ENCODE data around the gene STK17A. TPM values are rescaled to one million over a fixed set of nuclear protein-coding genes. Genes with fewer than 3 reads are reported as not detected.

Gene STK17A
- polyA plus RNA-seq, 10 donors, result 14.0 to 35.4 (median 22.9) TPM

DNA sequence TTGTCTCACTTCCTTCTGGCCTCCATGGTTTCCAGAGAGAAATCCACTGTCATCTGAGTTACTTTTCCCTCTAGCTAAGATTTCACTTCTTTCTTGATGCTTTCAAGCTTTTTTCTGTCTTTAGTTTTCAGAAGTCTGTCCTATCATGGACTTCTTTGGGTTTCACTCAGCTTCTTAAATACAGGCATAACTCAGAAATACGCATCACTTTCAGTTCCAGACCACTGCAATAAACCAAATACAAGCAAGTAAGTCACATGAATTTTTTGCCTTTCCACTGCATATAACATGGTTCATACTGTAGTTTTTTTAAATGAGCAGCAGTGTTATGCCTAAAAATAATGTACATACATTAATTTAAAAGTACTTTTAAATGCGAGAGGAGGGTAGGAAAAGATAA, 48.7 kb downstream of the STK17A start:
- DNase-seq, result no peak

DNA sequence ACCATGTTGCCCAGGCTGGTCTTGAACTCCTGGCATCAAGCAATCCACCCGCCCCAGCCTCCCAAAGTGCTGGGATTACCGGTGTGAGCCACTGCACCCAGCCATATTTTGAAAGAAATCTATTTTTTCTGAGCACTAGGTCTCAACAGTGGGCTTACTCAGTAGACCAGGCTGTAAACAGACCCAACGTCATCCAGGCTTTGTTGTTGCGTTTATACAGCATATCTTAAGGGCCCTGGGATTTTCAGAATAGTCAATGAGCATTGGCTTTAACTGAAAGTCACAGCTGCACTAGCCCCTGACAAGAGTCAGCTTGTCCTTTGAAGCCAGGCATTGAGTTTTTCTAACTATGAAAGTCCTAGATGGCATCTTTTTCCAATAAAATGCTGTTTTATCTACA, 49.8 kb downstream of the STK17A start:
- DNase-seq, result no peak

DNA sequence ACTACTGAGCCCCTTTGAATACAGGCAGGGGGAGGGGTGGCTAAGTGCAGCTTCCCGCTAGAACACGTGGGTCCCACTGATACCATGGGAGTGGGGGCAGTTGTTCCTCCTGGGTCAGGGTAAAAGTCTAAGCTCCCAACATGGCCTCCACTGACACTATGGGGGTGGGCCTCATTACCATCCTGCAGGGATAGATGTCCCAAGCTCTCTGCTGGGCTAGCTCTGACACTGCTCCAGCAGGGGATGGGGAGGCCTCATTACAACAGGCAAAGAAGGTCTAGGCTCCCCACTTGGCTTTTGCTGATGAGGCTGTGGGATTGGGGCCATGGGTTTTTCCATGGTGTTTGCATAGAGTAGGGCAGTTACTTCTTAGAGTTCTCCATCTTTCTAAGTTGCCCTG, 51.5 kb downstream of the STK17A start:
- DNase-seq, result no peak

DNA sequence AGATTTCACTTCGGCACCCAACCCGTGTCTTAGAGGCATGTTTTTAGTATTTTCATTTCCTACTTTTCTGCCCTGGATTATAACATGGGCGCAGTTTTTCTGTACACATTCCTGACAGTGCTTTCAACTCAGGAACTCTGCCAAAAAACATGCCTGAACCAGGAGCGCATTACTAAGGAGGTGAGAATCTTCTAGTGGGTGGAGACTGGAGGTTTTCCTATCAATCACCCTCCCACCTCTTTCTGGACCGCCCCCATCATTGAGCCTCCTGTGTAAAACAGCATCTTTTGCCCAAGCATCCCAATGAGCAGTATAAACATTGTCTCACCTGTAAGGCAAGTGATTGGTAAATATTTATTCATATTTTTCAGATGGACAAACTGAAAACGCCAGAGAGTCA, 53.2 kb downstream of the STK17A start:
- DNase-seq, result no peak

DNA sequence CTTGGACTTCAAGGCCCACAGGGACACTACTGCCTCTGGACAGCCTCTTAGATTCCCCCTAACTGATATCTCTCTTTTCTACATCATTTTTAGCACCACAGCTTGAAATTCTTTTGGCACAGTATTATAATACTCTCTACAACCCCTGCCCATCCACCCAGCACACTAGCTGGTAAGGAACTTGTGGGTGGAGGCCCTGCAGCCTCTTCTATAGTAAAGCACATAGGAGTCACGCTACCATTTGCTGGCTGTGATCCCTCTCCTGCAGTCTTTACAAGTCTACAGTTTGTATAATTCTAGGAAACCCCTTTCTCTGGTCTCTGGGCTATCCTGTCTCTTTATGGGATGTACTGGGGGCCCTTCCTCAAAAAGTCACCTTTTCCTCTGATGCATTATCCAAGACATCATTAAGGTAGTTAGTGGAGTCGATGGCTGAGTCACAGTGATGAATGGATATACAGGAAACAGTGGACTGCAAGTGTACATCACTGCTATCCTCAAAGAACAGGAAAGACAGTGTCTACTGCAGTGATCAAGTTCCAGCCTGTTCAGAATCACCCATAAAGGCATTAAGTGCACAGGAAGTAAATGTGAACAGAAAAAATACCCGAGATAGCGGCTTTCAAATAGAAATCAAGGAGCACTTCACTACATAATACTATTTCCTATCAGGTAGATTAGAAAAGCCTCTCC, 54.4 kb downstream of the STK17A start:
- no peak for DNase-seq

DNA sequence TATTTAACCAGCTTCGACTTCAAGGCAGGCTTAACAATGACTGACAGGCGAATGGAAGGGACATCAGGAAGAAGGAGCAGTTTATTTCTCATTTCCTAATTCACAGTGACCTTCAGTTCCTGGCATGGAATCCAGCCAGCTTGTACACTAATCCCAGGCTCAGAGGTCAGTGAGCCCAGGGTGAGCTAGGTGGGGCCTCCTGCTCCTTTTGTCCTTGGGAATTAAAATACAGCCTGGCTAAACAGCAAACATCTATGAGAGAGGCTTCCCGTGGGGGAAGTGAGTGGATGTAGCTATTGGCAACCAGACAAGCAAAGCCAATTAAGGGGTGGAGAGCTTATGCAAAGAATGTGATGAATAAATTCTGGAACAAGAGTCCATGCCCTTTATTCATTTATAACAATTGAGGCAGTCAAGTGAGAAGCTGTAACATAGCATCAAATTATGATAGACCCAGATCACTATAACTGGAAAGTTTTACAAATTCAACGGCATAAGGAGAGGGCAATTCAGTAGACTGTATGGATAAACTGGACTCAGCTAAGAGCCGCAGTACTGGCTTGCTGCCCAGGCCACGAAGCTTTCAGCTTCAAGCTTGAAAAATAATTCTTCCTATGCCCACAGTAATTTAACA, 57.1 kb downstream of the STK17A start:
- DNase-seq, result peak; percentile 38 to 73 (median 69)

DNA sequence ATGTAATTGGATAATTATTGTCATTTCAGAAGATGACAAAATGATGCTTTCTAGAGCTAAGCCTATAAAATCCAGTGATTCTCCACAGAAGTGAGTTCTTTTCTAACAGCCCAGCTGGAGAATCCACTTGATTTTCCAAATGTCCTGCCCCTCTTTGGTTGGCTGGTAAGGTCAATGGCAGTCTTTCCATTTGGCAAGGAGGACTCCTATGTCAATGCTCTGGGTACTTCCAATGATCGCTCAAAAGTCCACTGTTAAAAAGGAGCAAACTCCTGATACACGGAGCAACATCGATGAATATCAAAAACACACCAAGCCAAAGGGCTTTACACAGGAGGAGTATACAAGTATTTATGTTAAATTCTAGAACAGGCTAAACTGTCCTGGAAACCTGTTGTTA, 57.8 kb downstream of the STK17A start:
- no peak for DNase-seq

DNA sequence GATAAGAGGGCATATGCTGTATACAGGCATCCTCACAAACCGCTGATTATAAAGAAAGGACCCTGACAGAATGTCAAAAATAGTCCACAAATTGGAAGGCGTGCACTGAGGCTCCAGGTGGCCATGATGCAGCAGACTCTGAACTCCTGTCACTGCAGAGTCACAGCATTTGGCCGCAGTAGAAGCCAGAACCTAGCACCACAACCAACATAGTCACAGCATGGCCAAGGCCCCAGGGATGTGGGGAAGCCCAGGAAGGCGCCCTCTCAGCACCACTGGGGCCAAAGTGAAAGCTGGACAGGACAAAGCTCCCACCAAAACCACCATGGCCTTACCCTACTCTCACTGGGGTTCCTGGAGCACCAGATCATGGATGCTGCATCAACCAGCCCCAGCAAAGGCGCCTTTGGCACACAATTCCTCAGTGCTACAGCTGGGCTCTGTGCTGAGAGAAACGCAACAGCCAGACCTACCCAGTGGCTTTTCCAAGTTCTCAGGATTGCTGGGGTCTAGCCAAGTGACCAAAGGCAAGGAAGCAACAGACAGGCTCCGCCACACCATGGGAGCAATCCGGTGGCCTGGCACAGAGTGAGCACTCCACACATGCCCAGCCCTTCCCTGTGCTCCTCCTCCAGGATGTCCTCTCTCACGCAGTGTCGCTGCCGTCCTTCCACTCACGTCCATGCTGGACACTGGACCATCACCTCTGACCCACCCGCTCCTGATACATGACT, 60.2 kb downstream of the STK17A start:
- DNase-seq, result no peak

DNA sequence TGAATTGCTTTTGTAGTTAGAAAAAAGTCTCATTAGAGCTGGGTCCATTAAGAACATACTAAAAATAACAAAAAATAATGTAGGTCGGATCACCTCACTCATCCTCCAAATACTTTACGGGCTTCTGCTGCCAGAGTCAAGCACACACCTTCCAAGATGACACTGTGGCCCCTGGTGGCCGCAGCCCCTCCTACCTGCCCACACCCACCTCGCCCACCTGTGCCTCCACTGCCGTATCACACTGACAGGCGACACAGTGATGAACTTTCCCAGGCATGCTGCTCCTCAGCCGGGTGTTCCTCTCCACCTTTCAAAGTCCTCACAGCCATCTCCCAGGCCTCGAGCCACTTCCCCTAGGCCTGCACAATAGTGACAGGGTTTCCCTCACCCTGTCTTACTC, 60.9 kb downstream of the STK17A start:
- no peak for DNase-seq

DNA sequence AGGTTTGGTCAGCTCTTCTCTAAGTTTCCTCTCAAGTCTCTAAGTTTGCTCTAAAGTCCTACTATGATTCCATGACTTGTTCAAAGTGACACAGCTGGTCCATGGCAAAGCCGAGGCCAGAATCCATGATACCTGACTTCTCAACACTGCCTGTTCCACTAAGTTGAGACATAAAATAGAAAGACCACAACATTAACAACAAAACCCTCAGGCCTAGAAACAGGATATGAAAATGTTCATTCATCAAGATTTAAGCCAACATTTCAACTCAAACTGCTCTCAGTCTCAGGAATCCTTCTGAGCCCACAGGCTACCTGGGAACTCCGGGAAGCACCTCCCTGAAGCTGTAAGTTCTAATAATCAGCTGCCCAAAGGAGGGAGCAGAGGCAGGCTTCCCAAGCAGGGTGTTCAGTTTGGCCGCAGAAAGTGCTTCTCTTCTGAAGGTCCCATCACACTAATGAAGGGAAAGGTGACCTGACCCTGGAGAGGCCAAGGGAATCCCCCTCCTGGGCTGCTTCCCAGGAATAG, 62.9 kb downstream of the STK17A start:
- no peak for DNase-seq

DNA sequence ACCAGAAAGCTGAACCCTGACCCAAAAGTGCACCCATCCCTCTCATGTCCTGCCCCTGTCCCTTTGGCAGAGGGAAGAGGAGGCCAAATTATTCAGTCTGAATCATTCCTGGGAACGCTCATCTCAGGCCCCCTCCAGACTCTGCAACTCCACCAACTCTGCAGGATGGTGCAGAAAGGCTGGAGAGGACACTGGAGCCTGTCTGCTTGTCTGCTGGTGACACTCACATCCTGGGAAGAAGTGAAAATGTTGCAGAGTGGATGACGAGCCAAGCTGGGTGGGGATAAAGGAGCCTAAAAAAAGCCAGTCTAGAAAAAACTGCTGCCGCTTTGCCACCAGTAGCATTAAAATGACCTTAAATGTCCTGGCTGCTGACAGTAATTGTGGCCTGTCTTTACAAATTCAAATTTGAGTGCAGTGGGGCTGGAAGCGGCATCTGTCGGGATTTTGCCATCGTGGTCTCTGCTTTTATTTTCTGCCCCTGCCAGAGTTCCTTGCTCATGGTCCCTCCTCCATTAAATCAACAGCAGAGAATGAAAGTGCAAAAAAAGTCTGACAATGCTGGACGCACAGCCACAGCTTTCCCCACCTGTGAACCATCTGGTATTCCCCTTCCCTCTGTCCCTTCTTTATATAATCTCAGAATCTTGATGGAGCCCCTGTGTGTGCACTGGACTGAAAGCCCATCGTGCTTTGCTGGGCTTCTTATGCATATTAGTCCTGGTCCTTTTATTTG, 63.9 kb downstream of the STK17A start:
- peak in 1 of 3 donors; percentile 10 for DNase-seq

DNA sequence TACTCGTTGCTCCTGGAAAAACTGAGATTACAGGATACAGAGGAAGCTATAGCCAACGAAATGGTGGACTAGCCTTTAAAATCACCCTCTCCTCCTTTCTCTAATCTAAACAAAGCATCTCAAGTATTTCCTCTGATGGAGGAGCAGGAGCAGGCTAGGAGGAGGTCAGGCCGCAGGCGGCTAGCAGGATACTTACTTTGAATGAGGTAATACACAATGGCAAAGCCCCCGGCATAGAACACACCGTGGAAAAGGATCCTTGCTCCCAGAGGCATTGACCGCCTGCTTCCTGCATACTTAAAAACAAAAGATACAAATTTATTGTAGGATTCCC, 64.4 kb downstream of the STK17A start:
- peak in 1 of 3 donors; percentile 32 for DNase-seq

DNA sequence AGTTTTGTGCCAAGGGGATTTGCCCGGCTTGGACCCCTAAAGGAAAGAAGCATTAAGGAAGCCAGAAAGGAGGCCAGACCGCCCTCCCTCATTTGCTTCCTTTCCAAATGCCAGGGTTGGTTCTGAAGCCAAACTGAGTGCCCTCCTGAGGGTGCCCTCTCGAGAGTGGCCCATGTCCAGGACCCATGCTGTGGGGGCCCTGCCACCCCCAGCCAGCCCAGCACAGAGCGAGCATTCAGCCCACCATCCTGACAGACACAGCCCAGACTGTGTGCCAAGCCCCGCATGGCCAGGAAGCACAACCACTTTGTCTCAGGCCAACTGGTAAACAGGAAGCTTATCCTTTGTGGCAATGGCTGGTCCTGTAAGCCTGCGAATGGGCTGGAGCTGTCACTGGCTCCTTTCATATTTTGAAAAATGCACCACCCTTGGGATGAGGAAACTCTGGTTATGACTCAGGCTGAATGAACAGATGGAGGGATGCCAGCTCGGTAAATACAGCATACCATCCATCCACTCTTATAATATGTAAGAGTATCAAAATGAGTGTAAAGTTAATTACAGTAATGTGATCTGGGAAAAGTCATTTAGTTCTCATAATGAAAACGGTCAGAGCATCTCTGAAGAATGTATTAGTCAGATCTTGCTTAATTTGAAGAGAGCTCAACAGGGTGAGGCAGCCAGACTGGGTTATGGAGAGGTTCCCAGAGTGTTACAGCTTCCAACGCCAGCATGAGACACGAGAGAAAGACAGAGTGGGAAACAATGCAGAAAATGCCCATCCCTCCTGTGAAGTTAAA, 65.0 kb downstream of the STK17A start:
- DNase-seq, result peak; percentile 54 to 98 (median 71)

DNA sequence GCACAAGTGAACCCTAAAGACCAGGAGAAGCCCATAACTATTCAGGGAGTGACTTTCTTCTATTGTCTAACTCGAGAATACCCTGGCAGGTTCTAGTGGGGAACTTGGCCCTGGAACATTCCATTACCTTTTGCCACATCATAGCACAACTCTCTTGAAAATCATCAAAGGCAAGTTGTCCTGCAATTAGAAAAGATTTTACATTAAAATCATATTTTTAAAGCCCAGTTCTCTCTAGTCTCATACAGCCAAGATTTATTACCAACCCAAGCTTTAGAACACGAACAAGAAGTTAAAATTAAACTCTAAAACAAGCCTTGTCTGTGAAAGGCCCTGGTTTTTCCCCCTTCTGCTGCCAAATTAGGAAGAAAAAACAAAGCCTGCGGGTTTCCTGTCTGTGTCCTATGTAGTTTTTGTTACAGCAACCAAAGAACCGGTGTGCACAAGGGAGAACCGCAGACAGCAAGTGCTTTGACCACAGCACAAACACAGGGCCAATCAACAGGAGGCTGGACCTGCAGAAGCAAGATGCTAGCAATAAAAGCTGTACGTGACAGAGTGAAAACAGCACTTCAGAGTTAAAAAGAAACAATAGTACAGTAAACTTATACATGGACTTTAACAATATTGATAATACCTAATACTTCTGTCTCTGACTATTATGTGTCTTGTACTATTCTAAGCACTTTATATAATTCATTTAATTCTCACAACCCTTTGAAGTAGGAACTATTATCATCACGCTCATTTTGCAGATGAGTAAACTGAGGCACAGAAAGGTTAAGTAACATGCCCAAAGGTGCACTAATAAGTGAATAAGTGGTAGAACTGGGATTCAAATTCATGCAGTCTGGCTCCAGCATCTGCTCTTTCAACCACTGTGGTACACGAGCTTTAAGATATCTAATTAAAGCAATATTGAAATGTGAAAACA, 65.8 kb downstream of the STK17A start:
- peak in 1 of 3 donors; percentile 39 for DNase-seq

DNA sequence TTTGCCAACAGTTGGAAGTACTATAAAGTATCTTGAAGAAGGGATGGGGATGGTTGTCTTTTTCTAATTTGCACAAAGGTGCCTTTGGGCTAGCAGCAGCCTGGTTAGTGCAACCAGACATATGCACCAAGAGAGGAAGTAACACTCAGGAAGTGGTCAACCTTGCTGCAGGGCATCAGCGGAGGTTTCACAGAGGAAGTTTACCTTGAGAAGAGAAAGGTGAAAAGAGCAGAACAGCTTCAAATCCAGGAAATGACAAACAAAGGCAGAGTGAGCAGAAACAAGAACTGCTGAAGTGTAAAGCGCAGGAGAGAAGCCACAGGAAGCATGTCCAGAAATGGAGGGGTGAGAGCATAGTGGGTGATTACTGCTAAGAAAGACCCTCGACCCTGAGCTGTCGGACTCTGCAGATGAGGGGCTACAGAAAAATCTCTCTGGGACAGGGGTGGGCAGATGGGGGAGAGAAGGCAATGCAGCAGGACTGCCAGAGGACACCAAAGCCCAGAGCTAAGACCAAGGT, 66.9 kb downstream of the STK17A start:
- DNase-seq, result no peak

DNA sequence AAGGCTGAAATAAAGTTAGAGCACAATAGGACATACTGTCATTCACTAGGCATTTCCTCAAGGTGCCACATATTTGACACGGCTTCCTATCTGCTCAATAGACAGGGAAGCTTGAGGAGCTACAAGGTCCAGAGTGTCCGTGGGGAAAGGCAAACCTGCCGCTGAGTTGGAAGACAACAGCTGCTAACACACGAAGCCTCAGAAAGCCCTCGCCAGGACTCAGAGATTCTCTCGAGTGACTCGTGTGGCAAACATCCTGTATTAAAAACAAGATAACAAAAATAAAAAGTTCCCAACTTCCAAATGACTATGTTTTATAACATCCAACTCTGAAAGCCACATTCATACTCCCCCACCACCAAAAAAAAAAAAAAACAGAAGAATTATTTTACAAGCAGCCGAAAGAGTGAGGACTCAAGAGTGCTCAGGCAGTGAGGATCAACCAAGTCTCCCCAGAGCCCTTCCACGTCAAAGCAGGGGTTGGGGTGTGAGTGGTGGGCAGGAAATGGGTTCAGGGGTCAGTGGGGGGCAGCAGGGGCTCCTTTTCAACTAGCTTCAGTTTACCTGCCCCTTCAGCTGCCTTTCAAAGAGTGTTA, 67.6 kb downstream of the STK17A start:
- peak in 1 of 3 donors; percentile 8 for DNase-seq

DNA sequence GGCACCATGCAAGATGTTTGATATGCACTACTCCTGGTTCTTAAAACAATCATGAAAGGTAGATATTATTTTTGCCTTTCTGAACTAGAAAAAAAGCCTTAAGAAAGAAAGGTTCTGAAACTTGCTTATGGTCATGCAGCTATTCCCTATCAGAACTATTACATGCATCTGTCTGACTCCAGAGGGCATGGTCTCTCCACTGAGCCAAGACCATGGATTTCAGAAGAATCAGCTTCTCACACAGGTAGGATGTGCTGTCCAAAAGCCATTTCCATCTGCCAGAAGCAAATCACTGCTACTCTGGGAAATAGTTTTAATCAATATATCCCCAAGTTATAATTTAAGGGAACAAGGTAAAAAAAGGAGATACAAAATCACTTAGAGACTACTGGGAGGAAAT, 69.5 kb downstream of the STK17A start:
- no peak for DNase-seq

DNA sequence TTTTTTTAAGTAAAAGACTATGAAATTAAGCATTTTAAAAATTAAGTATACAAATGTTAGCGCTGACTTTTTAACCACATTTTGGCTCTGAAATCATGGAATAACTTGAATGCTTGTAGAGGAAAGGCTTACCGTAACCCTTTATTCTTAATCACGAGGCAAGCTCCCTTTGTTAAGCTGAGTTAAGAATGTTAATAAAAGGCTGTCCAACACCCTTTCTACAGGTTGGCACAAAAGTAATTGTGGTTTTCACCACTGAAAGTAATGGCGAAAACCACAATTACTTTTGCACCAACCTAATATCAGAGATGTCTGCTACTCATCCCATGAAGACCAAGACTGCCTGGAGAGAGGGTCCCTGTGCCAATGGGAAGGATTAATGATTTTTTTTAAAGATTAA, 70.6 kb downstream of the STK17A start:
- DNase-seq, result no peak

DNA sequence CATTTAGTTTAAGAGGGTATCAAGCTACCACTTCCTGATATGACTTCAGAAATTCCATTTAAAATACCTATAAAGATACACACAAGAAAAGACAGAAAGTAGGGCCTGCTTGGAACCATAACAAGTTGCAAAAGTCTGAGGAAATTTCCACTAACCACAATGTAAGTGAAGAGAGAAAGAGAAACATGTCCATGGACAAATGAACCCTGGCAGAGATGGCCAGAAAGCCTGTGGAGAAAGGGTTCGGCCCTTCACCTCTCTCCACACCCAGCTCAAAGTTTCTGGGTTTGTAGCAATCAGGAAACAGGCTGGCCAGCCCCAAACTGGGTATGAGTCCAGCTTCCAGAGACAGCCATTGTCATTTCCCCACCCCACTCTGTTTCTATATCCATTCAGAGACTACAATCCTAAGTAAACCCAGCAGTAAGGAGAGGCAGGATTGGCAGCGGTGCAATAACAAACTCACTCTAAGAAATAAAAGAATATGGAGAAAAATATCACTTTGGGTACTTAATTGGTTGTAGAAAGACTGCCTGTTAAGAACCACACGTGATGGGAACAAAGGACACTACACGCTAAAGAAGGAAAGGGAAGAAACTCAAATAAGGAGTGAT, 71.1 kb downstream of the STK17A start:
- no peak for DNase-seq

Data from muscle of back (tissue), 11 donors.